Neural progenitor cell (in vitro differentiated cells): Measurements from ENCODE around the gene PHACTR4. TPM values are rescaled to one million over a fixed set of nuclear protein-coding genes. Genes with fewer than 3 reads are reported as not detected.
"Not testable (repeated sequence)": the region's sequence is repeated elsewhere in the genome, so short reads cannot be mapped to it uniquely, and the experiment has no call there.

ENCODE experiments used
- DNase-seq: peaks from one replicate; pipeline ENCODE4 v3.0.0-alpha.2; 2016; ENCODE audit warnings: low spot score
- H2AFZ ChIP-seq: fragments of 200-600 bp; sonication (generic); replicated peaks from 2 replicates; pipeline ENCODE4 v1.6.1; 2016; ENCODE audit warnings: antibody characterized with exemption
- H3F3A ChIP-seq: fragments of 200-600 bp; sonication (generic); 2 replicates; pipeline ENCODE4 v1.6.1; 2016; ENCODE audit warnings: antibody characterized with exemption, low read depth
- H3K27ac ChIP-seq: fragments of 200-600 bp; sonication (generic); 2 replicates; pipeline ENCODE4 v1.5.1; 2016; ENCODE audit warnings: mild to moderate bottlenecking
- H3K27me3 ChIP-seq: fragments of 200-600 bp; sonication (generic); 2 replicates; pipeline ENCODE4 v1.6.1; 2016; ENCODE audit warnings: mild to moderate bottlenecking, moderate library complexity
- H3K36me3 ChIP-seq: fragments of 200-600 bp; sonication (generic); 2 replicates; pipeline ENCODE4 v1.5.1; 2016
- H3K4me1 ChIP-seq: fragments of 200-600 bp; sonication (generic); 2 replicates; pipeline ENCODE4 v1.6.1; 2016; ENCODE audit warnings: mixed run types
- H3K4me2 ChIP-seq: fragments of 200-600 bp; sonication (generic); 2 replicates; pipeline ENCODE4 v1.6.1; 2016
- H3K4me3 ChIP-seq: fragments of 200-600 bp; sonication (generic); 2 replicates; pipeline ENCODE4 v1.5.1; 2016
- H3K79me2 ChIP-seq: fragments of 200-600 bp; sonication (generic); 2 replicates; pipeline ENCODE4 v1.6.1; 2016; ENCODE audit warnings: low read depth
- H3K9ac ChIP-seq: fragments of 200-600 bp; sonication (generic); 2 replicates; pipeline ENCODE4 v1.6.1; 2016
- H3K9me3 ChIP-seq: fragments of 200-600 bp; sonication (generic); 2 replicates; pipeline ENCODE4 v1.5.1; 2016; ENCODE audit warnings: low read depth
- H4K20me1 ChIP-seq: fragments of 200-600 bp; sonication (generic); 2 replicates; pipeline ENCODE4 v1.6.1; 2016; ENCODE audit warnings: low read depth
- H3K27ac Mint-ChIP-seq: 3 replicates; pipeline ENCODE4 v1.8.0; 2021; ENCODE audit warnings: mixed read lengths
- H3K27me3 Mint-ChIP-seq: 2 replicates; pipeline ENCODE4 v1.8.0; 2022; ENCODE audit warnings: low read depth, mild to moderate bottlenecking, inconsistent platforms, moderate library complexity, mixed read lengths; ENCODE audit not compliant: insufficient read depth
- H3K36me3 Mint-ChIP-seq: 3 replicates; pipeline ENCODE4 v1.8.0; 2021; ENCODE audit warnings: mixed read lengths
- H3K4me1 Mint-ChIP-seq: 3 replicates; pipeline ENCODE4 v1.8.0; 2021; ENCODE audit warnings: mixed read lengths
- H3K4me3 Mint-ChIP-seq: 3 replicates; pipeline ENCODE4 v1.8.0; 2021; ENCODE audit warnings: mild to moderate bottlenecking, moderate library complexity, mixed read lengths
- H3K9me3 Mint-ChIP-seq: 3 replicates; pipeline ENCODE4 v1.8.0; 2020; ENCODE audit warnings: mixed read lengths
- EZH2 ChIP-seq: fragments of 200-600 bp; sonication (generic); IDR thresholded peaks from 2 replicates; pipeline ENCODE4 v1.6.1; 2017; ENCODE audit warnings: antibody characterized with exemption, mild to moderate bottlenecking, moderate library complexity
- EZH2phosphoT487 ChIP-seq: fragments of 200-600 bp; sonication (generic); IDR thresholded peaks from 2 replicates; pipeline ENCODE4 v1.6.1; 2017; ENCODE audit warnings: antibody characterized with exemption
- total RNA-seq: library from RNA; depleted of rRNA; stranded (reverse); fragments of >200 nt; gene quantifications from 2 replicates; pipeline ENCODE4 v1.2.3, GENCODE V29; 2015; ENCODE audit warnings: low replicate concordance
- TF ChIP-seq, protein P1 (sequence below): fragments of 200-600 bp; sonication (generic); IDR thresholded peaks from 2 replicates; pipeline ENCODE4 v1.5.1; 2017; ENCODE audit warnings: antibody characterized with exemption, mild to moderate bottlenecking

PHACTR4 gene
- total RNA-seq, 1 donor from 2014 or later = 34.0 TPM

DNA sequence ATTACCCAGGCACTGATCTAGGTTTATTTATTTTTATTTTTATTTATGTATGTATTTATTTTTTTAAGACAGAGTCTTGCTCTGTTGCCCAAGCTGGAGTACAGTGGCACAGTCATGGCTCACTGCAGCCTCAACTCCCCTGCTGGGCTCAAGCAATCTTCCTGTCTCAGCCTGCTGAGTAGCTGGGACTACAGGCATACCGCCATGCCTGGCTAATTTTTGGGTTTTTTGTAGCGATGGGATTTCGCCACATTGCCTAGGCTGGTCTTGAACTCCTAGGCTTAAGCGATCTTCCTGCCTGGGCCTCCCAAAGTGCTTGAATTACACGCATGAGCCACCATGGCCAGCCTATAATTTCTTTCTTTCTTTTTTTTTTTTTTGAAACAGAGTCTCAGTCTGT, 9.4 kb downstream of the PHACTR4 start:
- Histone ChIP-seq H3K9ac (no peak overlapping the region), H3F3A (no peaks in the 10 kb centered on the region), H3K79me2 (peaks cover 100% of the 10 kb centered on the region), H3K36me3 (peaks cover 6% of the 10 kb centered on the region), H3K9me3 (no peaks in the 10 kb centered on the region), H3K27ac (no peak overlapping the region), H2AFZ (no peak overlapping the region), H3K4me2 (no peak overlapping the region), H3K27me3 (no peaks in the 10 kb centered on the region), H4K20me1 (peaks cover 2% of the 10 kb centered on the region), H3K4me3 (no peak overlapping the region), H3K4me1 (no peaks in the 10 kb centered on the region)
- no peak for DNase-seq
- Mint-ChIP-seq H3K36me3 (peaks cover 42% of the 10 kb centered on the region), H3K4me3 (no peak overlapping the region), H3K27me3 (no peaks in the 10 kb centered on the region), H3K27ac (no peak overlapping the region), H3K4me1 (peaks cover 4% of the 10 kb centered on the region), H3K9me3 (peaks cover 27% of the 10 kb centered on the region)
- TF ChIP-seq EZH2 (no peak), EZH2phosphoT487 (no peak)
- TF ChIP-seq, protein P1, sequence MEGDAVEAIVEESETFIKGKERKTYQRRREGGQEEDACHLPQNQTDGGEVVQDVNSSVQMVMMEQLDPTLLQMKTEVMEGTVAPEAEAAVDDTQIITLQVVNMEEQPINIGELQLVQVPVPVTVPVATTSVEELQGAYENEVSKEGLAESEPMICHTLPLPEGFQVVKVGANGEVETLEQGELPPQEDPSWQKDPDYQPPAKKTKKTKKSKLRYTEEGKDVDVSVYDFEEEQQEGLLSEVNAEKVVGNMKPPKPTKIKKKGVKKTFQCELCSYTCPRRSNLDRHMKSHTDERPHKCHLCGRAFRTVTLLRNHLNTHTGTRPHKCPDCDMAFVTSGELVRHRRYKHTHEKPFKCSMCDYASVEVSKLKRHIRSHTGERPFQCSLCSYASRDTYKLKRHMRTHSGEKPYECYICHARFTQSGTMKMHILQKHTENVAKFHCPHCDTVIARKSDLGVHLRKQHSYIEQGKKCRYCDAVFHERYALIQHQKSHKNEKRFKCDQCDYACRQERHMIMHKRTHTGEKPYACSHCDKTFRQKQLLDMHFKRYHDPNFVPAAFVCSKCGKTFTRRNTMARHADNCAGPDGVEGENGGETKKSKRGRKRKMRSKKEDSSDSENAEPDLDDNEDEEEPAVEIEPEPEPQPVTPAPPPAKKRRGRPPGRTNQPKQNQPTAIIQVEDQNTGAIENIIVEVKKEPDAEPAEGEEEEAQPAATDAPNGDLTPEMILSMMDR = no peak

DNA sequence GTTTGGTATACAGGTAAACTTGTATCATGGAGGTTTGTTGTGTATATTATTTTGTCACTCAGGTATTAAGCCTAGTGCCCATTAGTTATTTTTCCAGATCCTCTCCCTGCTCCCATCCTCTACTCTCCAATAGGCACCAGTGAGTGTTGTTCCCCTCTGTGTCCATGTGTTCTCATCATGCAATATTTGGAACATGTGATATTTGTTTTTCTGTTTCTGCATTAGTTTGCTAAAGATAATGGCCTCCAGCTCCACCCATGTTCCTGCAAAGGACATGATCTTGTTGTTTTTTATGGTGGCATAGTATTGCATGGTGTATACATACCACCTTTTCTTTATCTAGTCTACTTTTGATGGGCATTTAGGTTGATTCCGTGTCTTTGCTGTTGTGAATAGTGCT, 10.9 kb downstream of the PHACTR4 start:
- no peaks in the 10 kb centered on the region for H3K27me3 ChIP-seq
- H3K4me1 Mint-ChIP-seq = peaks cover 2% of the 10 kb centered on the region
- no peak overlapping the region for H3K27ac Mint-ChIP-seq
- H3K27me3 Mint-ChIP-seq = no peaks in the 10 kb centered on the region
- H3K4me1 ChIP-seq = no peaks in the 10 kb centered on the region
- peaks cover 100% of the 10 kb centered on the region for H3K79me2 ChIP-seq
- no peak overlapping the region for H3K9ac ChIP-seq
- no peak overlapping the region for H2AFZ ChIP-seq
- no peak overlapping the region for H3K4me3 ChIP-seq
- DNase-seq = no peak
- H3K9me3 Mint-ChIP-seq = peaks cover 34% of the 10 kb centered on the region
- H4K20me1 ChIP-seq = peaks cover 2% of the 10 kb centered on the region
- no peaks in the 10 kb centered on the region for H3K9me3 ChIP-seq
- H3F3A ChIP-seq = no peaks in the 10 kb centered on the region
- TF ChIP-seq EZH2 (no peak), EZH2phosphoT487 (no peak)
- TF ChIP-seq, protein P1 = no peak
- peaks cover 51% of the 10 kb centered on the region for H3K36me3 Mint-ChIP-seq
- no peak overlapping the region for H3K4me3 Mint-ChIP-seq
- H3K36me3 ChIP-seq = peaks cover 7% of the 10 kb centered on the region
- no peak overlapping the region for H3K27ac ChIP-seq
- no peak overlapping the region for H3K4me2 ChIP-seq

DNA sequence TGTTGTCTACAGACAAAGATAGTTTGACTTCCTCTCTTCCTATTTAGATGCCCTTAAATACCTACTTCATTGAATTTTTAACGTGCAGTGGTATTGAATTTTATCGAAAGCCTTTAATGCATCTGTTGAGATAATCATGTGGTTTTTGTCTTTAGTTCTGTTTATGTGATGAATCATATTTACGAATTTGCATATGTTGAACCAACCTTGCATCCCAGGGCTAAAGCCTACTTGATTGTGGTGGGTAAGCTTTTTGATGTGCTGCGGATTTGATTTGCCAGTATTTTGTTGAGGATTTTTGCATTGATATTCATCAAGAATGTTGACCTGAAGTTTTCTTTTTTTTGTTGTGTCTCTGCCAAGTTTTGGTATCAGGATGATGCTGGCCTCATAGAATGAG, 14.2 kb downstream of the PHACTR4 start:
- H3K4me1 Mint-ChIP-seq, H3K4me3 Mint-ChIP-seq, H3K27ac Mint-ChIP-seq, H3K27me3 Mint-ChIP-seq, DNase-seq, H3K9me3 ChIP-seq, H3K4me3 ChIP-seq, H3F3A ChIP-seq, H2AFZ ChIP-seq, H3K27ac ChIP-seq, H3K36me3 ChIP-seq, H3K27me3 ChIP-seq, H3K4me2 ChIP-seq, H3K4me1 ChIP-seq, H3K9ac ChIP-seq: not testable (repeated sequence)
- Mint-ChIP-seq H3K9me3 (peaks cover 43% of the 10 kb centered on the region), H3K36me3 (peaks cover 57% of the 10 kb centered on the region)
- H3K79me2 ChIP-seq = peaks cover 100% of the 10 kb centered on the region
- peaks cover 16% of the 10 kb centered on the region for H4K20me1 ChIP-seq

DNA sequence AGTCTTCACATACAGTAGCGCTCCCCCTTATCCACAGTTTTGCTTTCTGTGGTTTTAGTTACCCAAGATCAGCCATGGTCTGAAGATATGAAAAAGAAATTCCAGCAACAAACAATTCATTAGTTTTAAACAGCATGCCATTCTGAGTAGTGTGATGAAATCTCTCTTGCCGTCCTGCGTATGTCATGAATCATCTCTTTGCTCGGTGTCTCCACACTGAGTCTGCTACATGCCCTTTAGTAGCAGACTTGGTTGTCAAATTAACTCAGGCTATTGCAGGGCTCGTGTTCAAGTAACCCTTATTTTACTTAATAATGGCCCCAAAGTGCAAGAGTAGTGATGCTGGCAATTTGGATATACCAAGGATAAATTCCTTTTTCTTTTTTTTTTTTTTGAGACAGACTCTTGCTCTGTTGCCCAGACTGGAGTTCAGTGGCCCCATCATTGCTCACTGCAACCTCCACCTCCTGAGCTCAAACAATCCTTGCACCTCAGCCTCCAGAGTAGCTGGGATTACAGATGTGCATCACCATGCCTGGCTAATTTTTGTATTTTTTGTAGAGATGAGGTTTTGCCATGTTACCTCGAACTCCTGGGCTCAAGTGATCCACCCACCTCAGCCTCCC, 22.6 kb downstream of the PHACTR4 start:
- H3K27ac Mint-ChIP-seq = peak overlapping the region; percentile 10
- H3K4me2 ChIP-seq = no peak overlapping the region
- no peaks in the 10 kb centered on the region for H3K36me3 ChIP-seq
- no peaks in the 10 kb centered on the region for H3K9me3 ChIP-seq
- H3K36me3 Mint-ChIP-seq = peaks cover 27% of the 10 kb centered on the region
- H3K4me3 Mint-ChIP-seq = no peak overlapping the region
- H3K4me3 ChIP-seq = no peak overlapping the region
- H2AFZ ChIP-seq = no peak overlapping the region
- TF ChIP-seq, protein P1 = no peak
- TF ChIP-seq EZH2phosphoT487 (no peak), EZH2 (no peak)
- H3K9ac ChIP-seq = no peak overlapping the region
- peaks cover 7% of the 10 kb centered on the region for H3K9me3 Mint-ChIP-seq
- no peaks in the 10 kb centered on the region for H3K27me3 Mint-ChIP-seq
- H4K20me1 ChIP-seq = peaks cover 22% of the 10 kb centered on the region
- H3F3A ChIP-seq = peaks cover 6% of the 10 kb centered on the region
- no peak overlapping the region for H3K27ac ChIP-seq
- no peaks in the 10 kb centered on the region for H3K27me3 ChIP-seq
- H3K4me1 ChIP-seq = no peaks in the 10 kb centered on the region
- no peak for DNase-seq
- H3K4me1 Mint-ChIP-seq = no peaks in the 10 kb centered on the region
- peaks cover 97% of the 10 kb centered on the region for H3K79me2 ChIP-seq
